HCT116 (cell line): ENCODE measurements around the gene PTTG1IP. TPM values are rescaled to one million over a fixed set of nuclear protein-coding genes. Genes with fewer than 3 reads are reported as not detected.

Experiments
- ATAC-seq: fragments of 200-7000 bp; cut with Tn5 transposase; 2 replicates; pipeline ENCODE4 v1.9.1; 2020; ENCODE audit warnings: mild to moderate bottlenecking, moderate library complexity
- BruUV-seq: library from RNA; stranded (reverse); fragments of 400-500 nt; replicated peaks from 2 replicates; lab custom pipeline; 2021; lab: Mats Ljungman, UMichigan
- CTCF ChIA-PET: fragments of 300-600 bp; sonication (Branson Sonifier 250); formaldehyde crosslinking; loops from one replicate; lab custom pipeline; 2021; ENCODE audit warnings: antibody characterized with exemption; lab: Charles Lee
- POLR2A ChIA-PET: fragments of 300-600, 350-600 bp; sonication (Branson Sonifier 250); formaldehyde crosslinking; loops from one replicate; lab custom pipeline; 2021; ENCODE audit warnings: antibody characterized with exemption; lab: Charles Lee
- RAD21 ChIA-PET, 2 experiments: fragments of 300-600 bp; sonication (Branson Sonifier 250); formaldehyde crosslinking; loops; one replicate each; lab custom pipeline; 2023; ENCODE audit warnings: low total read pairs in 2 of 2; ENCODE audit not compliant: uncharacterized antibody in 2 of 2, unreplicated experiment in 2 of 2, low non-redundant PET in 1 of 2; lab: Charles Lee
- DNase-seq: peaks from one replicate; pipeline ENCODE4 v3.0.0-alpha.2; 2010; ENCODE audit warnings: low read depth, low spot score
- H2AFZ ChIP-seq: fragments of 200-600 bp; shearing (Covaris generic), sonication (generic); 2 replicates; pipeline ENCODE4 v1.6.1; 2017; ENCODE audit warnings: low read depth, mixed run types, mixed read lengths, antibody characterized with exemption, low read length; ENCODE audit not compliant: poor library complexity, severe bottlenecking
- H3K27ac ChIP-seq: 2 replicates; pipeline ENCODE4 v1.5.1; 2012; ENCODE audit warnings: low read depth, low read length
- H3K27me3 ChIP-seq: fragments of 200-600 bp; sonication (generic); 2 replicates; pipeline ENCODE4 v1.6.1; 2016; ENCODE audit warnings: mixed run types, low read length, mixed read lengths; ENCODE audit not compliant: insufficient read depth
- H3K36me3 ChIP-seq, 2 experiments: fragments of 200-500 bp in 1 of 2; fragments of 200-600 bp in 1 of 2; sonication (Bioruptor generic) in 1 of 2; sonication (generic) in 1 of 2; 2 replicates each; pipeline versions ENCODE4 v1.5.1 to v1.6.1; 2014 to 2016; ENCODE audit warnings: low read length in 2 of 2, inconsistent platforms in 1 of 2, mixed read lengths in 1 of 2, mixed run types in 1 of 2; ENCODE audit not compliant: insufficient read depth in 2 of 2, control insufficient read depth in 1 of 2
- H3K4me1 ChIP-seq, 2 experiments: fragments of 200-600 bp in 1 of 2; sonication (generic) in 1 of 2; 2 replicates each; pipeline versions ENCODE4 v1.5.1 to v1.6.1; 2012 to 2017; ENCODE audit warnings: low read length in 2 of 2, inconsistent platforms in 1 of 2, mild to moderate bottlenecking in 1 of 2, mixed read lengths in 1 of 2, mixed run types in 1 of 2, moderate library complexity in 1 of 2; ENCODE audit not compliant: insufficient read depth in 2 of 2, control insufficient read depth in 1 of 2
- H3K4me2 ChIP-seq: fragments of 200-600 bp; sonication (generic); 2 replicates; pipeline ENCODE4 v1.6.1; 2017; ENCODE audit warnings: mixed run types, low read length, mixed read lengths
- H3K4me3 ChIP-seq, 2 experiments: fragments of 200-600 bp in 1 of 2; sonication (generic) in 1 of 2; replicated peaks in 1 of 2; 2 replicates each; pipeline ENCODE4 v1.5.1; 2011 to 2016; ENCODE audit warnings: low read length in 2 of 2, control low read depth in 1 of 2, low read depth in 1 of 2, mild to moderate bottlenecking in 1 of 2, mixed read lengths in 1 of 2, mixed run types in 1 of 2
- H3K79me2 ChIP-seq: fragments of 200-600 bp; sonication (generic); 2 replicates; pipeline ENCODE4 v1.6.1; 2017; ENCODE audit warnings: mild to moderate bottlenecking, mixed run types, low read length, moderate library complexity, mixed read lengths; ENCODE audit not compliant: insufficient read depth
- H3K9ac ChIP-seq: fragments of 200-600 bp; sonication (generic); 2 replicates; pipeline ENCODE4 v1.6.1; 2016; ENCODE audit warnings: low read length, mixed read lengths
- H3K9me2 ChIP-seq: fragments of 200-600 bp; sonication (generic), shearing (Covaris generic); 2 replicates; pipeline ENCODE4 v1.6.1; 2017; ENCODE audit warnings: mixed run types, mild to moderate bottlenecking, moderate library complexity; ENCODE audit not compliant: insufficient read depth
- H3K9me3 ChIP-seq, 2 experiments: fragments of 200-500 bp in 1 of 2; fragments of 200-600 bp in 1 of 2; sonication (Bioruptor generic) in 1 of 2; sonication (generic) in 1 of 2; 2 replicates each; pipeline ENCODE4 v1.6.1; 2014 to 2017; ENCODE audit warnings: low read length in 2 of 2, mixed read lengths in 2 of 2, inconsistent platforms in 1 of 2, low read depth in 1 of 2, mild to moderate bottlenecking in 1 of 2, mixed run types in 1 of 2, moderate library complexity in 1 of 2; ENCODE audit not compliant: control insufficient read depth in 1 of 2, insufficient read depth in 1 of 2
- H4K20me1 ChIP-seq: fragments of 200-600 bp; sonication (generic), shearing (Covaris generic); 2 replicates; pipeline ENCODE4 v1.6.1; 2017; ENCODE audit warnings: mixed run types, mild to moderate bottlenecking, moderate library complexity; ENCODE audit not compliant: insufficient read depth
- ATF3 ChIP-seq: IDR thresholded peaks from 2 replicates; pipeline ENCODE4 v1.6.1; 2012
- EGR1 ChIP-seq: IDR thresholded peaks from 2 replicates; pipeline ENCODE4 v1.6.1; 2012; ENCODE audit warnings: low read depth
- ELF1 ChIP-seq: IDR thresholded peaks from 2 replicates; pipeline ENCODE4 v1.6.1; 2012; ENCODE audit warnings: low read depth, borderline replicate concordance
- POLR2AphosphoS5 ChIP-seq: IDR thresholded peaks from 2 replicates; pipeline ENCODE4 v1.6.1; 2011; ENCODE audit warnings: mild to moderate bottlenecking, low read depth, low read length, moderate library complexity
- SIN3A ChIP-seq: IDR thresholded peaks from 2 replicates; pipeline ENCODE4 v1.6.1; 2012; ENCODE audit warnings: low read depth
- TCF7L2 ChIP-seq: IDR thresholded peaks from 2 replicates; pipeline ENCODE4 v1.7.0; 2011; ENCODE audit warnings: borderline replicate concordance, inconsistent platforms; ENCODE audit not compliant: insufficient read depth, insufficient read length; ENCODE audit errors: extremely low read depth
- ZNF274 ChIP-seq: fragments of 200-500 bp; sonication (Bioruptor generic); IDR thresholded peaks from 2 replicates; pipeline ENCODE4 v1.6.1; 2014; ENCODE audit warnings: mild to moderate bottlenecking, low read depth, low read length, inconsistent platforms
- intact Hi-C: fragments of 100-400 bp; cut with micrococcal nuclease; formaldehyde crosslinking; loops from 2 replicates; pipeline ENCODE4 v1.10.0; 2022
- total RNA-seq: library from RNA; stranded (reverse); gene quantifications from one replicate; pipeline ENCODE4 v1.2.1, GENCODE V29; 2021; ENCODE audit not compliant: unreplicated experiment

PTTG1IP gene
- total RNA-seq, 1 experiment from 2014 or later = 83.4 TPM

GRCh38 chr21:44870748-44871495 lies 2.6 kb downstream of the PTTG1IP start:
- peak overlapping the region; percentile 95 for H3K27ac ChIP-seq
- H4K20me1 ChIP-seq = no peaks in the 10 kb centered on the region; the same call in 1 of the 2 replicates
- ChIA-PET CTCF (no interaction called here), RAD21 (no interaction called here), POLR2A (no interaction called here)
- peak overlapping the region; percentile 3 to 84 for H3K4me3 ChIP-seq
- H3K9me2 ChIP-seq = no peaks in the 10 kb centered on the region
- no peaks in the 10 kb centered on the region for H3K9me3 ChIP-seq
- no peak for ATAC-seq
- no peak overlapping the region for H2AFZ ChIP-seq
- H3K9ac ChIP-seq = peak overlapping the region; percentile 79
- intact Hi-C loops = no loop called here
- peaks cover 67% of the 10 kb centered on the region for H3K79me2 ChIP-seq
- no peak for TF ChIP-seq SIN3A
- no peak for TF ChIP-seq EGR1
- no peak for TF ChIP-seq ELF1
- peaks cover 48 to 70% of the 10 kb centered on the region in 2 experiments for H3K4me1 ChIP-seq
- no TSS peak for BruUV-seq
- peak; percentile 21 for DNase-seq
- H3K27me3 ChIP-seq = no peaks in the 10 kb centered on the region
- no peaks in the 10 kb centered on the region; a peak in 1 of 4 replicates for H3K36me3 ChIP-seq
- peak overlapping the region; percentile 97 for H3K4me2 ChIP-seq

DNA sequence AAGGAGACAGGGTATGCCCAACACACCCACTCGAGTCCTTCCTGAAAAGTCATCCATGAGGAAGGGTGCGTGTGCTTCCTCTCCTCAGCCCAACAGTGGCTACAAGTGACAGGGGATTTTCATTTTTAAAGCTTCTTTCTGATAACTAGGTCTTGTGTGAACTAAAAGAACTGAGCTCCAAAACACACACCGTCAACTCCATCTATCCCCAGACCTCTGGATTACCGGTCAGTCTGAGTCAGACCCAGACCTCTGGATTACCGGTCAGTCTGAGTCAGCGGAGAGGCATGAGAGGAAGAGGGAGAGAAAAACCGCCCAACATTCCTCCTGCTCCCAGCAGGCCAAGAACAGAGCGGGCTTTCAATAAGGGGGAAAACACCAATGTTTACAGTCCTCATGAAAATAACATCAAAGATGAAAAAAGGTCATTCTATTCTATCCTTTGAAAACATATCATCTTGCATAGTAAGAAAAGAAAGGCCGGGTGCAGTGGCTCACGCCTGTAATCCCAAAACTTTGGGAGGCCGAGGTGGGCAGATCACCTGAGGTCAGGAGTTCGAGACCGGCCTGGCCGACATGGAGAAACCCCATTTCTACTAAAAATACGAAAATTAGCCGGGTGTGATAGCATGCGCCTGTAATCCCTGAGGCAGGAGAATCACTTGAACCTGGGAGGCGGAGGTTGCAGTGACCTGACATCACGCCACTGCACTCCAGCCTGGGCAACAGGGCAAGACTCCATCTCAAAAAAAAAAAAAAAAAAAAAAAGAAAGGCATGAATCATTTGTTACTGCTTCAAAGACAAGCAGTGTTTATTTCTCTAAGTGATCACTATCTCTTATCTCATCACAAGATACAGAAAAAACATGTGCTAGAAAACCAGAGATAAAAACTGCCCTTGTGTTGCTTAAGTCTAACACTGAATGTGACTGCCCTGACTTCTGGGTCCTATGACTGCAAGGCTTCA lies 3.4 kb downstream of the PTTG1IP start:
- CTCF ChIA-PET = no interaction called here

More for the DNA sequence above, 3.4 kb downstream of the PTTG1IP start:
- Histone ChIP-seq H3K4me3 (peak overlapping the region; percentile 39 to 84), H3K9me3 (no peaks in the 10 kb centered on the region), H3K27ac (peak overlapping the region; percentile 95), H3K9me2 (no peaks in the 10 kb centered on the region), H2AFZ (no peak overlapping the region), H3K4me2 (peak overlapping the region; percentile 97), H3K9ac (peak overlapping the region; percentile 79), H3K79me2 (peaks cover 75% of the 10 kb centered on the region), H3K27me3 (no peaks in the 10 kb centered on the region), H3K4me1 (peaks cover 48 to 70% of the 10 kb centered on the region in 2 experiments)
- ChIA-PET POLR2A (no interaction called here), RAD21 (no interaction called here)
- DNase-seq = peak; percentile 93
- TF ChIP-seq POLR2AphosphoS5 = no peak
- TF ChIP-seq ZNF274 = no peak
- peak; percentile 48 for TF ChIP-seq TCF7L2
- no peak for TF ChIP-seq ATF3
- TF ChIP-seq, all 23 proteins: peak for 1
- intact Hi-C loops = loop anchor here (5.0 kb wide), 1 partner anchor 93 kb away; no protein-coding TSS in a partner anchor
- peak; percentile 81 for ATAC-seq
- Histone ChIP-seq H4K20me1 (no peaks in the 10 kb centered on the region; the same call in 1 of the 2 replicates), H3K36me3 (peaks cover 0 to 4% of the 10 kb centered on the region in 2 experiments; a peak in 1 of 4 replicates)
- BruUV-seq = no TSS peak
